ENCODE results near the gene PRR7.

PRR7 gene

GRCh38 chr5:177425196-177425800 is 21.3 kb upstream of the PRR7 start:
- no peak for DNase-seq (ENCODE audit: low spot score)

- peak; percentile 98 for DNase-seq (ENCODE audit: low spot score)
Observed at GRCh38 chr5:177425801-177426565, 20.6 kb upstream of the PRR7 start.

DNA sequence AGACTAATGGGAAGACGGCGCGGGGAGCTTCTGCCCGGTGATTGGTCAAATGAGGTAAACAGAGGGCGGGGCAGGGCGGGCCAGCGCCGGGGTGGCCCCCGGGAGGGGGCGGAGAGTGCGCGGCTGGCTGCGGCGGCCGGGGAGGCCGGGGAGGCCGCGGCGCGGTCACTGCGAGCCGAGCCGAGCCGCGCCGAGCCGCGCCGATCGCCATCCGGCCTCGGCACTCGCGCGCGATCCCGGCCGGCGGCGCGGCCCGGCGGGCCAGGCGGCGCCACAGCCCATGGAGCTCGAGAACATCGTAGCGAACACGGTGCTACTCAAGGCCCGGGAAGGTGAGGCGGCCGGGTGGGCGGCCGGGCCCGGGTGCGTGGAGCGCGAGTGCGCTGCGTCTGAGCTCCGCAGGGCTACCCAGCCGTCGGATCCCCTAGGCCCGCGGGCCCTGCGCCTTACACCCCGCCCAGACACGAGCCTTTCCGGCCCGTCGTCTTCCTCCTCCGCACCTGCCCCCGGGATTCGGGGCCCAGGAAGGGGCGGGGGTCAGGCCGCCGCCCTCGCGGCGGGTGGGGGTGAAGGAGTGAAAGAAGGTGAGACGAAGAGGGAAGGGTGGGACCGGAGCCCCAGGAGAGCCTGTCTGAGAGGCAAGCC is 19.9 kb upstream of the PRR7 start, which contains the start of gene GRK6:
GRK6 (plus strand) TSS at position 111 of the 645 bp plus-strand sequence; CDS start at position 281, 170 bp downstream.
- peak; percentile 98 for DNase-seq (ENCODE audit: low spot score)

DNA sequence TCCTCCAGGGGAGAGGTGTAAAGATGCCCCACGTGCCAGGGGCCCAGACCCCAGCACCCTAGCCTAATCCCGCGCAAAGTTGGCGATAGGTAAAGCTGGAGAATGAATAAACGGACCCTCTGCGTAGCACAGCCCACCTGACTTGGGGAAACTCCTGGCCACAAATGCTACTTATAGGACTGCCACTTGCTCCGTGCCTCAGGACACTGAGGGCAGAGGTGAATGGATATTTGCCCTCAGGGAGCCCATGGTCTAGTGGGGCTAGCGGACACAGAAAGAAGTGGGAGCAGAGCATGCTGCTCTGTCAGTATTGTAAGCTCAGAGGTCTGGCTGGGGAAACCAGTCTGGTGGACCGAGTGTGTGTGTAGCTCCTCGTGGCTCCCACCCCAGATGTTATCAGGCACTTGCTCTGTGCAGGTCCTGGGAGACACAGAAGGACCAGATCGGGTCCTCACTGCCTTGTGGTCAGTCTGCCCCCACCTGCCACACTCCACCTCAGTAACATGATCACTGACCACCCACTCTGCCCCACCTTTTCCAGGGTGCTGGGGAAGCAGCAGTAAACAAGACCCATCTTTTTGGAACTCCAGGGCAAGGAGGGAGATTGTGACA is 19.3 kb upstream of the PRR7 start:
- DNase-seq (ENCODE audit: low spot score): peak; percentile 48

DNA sequence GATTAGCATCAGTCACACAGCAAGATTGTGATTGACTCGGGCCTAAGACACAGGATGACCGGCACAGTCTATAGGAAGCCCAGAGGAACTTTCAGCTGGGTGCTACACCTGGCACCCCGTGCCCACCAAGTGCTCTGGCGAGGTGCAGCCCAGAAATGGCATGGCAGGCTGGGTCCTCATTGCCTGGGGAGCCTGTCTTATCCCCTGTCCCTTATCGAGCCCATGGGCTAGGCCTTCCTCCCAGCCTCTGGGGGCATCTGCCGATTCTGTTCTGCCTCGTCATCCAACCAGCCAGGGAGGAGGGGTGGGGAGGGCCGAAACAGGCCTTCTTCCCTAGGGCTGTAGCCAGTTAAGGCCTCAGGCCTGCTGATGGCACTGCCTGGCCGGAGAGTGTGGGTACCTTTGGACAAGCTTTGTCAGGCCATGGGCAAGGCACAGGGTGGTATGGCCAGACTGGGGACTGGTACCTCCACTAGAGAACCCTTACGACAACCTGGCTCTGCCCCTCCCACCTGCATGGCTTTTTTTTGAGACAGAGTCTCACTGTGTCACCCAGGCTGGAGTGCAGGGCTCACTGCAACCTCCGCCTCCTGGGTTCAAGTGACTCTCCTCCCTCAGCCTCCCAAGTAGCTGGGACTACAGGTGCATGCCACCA is 18.6 kb upstream of the PRR7 start:
- DNase-seq (ENCODE audit: low spot score): no peak

DNA sequence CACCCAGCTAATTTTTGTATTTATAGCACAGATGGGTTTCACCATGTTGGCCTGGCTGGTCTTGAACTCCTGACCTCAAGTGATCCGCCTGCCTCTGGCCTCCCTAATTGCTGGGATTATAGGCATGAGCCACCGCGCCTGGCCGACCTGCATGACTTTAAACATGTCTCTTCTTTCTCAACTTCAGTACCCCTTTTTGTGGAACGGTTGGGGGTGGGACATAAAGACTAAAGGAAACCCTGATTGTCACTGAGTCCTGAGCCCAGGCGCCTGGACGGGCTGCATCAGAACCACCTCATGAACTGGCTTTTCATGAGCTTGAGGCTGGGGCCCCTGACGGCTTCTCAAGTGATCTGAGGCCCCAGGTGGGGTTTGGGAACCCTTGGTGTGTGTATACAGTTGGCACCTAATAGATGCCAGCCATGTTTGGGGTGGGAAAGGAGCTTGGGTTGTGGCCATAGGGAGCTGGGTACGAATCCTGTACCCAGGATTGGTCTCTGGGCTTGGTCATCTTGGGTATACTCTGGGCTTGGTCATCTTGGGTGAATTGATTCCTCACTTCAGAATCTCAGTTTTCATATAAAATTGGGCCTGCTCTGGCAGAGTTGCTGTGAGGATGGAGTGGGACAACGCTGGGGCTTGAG is 17.9 kb upstream of the PRR7 start:
- DNase-seq (ENCODE audit: low spot score): no peak

- no peak for DNase-seq (ENCODE audit: low spot score)
Observed at GRCh38 chr5:177429248-177430040, 17.2 kb upstream of the PRR7 start.

DNA sequence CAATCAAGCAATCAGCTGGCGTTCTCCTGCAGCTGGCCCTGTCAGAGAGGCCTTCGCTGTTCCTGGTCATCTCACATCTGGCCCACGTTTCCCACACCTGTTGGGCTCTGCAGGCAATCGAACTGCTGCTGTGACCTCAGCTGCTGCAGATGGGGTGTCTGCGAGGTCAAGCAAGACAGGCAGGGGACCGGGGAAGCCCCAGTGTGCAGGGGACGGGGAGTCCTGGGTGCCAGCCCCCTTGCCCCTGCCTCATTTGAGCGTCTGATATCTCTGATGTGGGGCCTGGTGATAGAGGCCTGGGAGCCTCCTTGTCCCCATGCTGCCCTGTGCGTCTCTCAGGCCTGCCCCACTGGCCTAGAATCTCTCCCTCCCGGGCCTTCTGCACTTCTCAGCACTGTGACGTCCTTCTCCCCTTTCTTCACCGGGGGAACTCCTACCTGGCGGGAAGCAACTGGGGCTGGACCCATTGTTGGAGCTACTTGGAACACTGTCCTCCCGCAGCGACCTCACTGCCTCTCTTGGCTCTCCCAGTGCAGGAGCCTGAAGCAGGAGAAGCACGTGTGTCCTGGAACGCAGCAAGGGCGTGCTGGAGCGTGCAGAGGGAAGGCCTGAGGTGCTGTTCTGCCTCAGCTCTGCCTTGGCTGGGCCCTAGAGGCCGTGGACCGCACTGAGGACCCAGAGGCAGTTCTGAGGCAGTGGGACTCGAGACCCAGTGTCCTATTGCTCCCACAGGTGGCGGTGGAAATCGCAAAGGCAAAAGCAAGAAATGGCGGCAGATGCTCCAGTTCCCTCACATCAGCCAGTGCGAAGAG is 16.3 kb upstream of the PRR7 start:
- no peak for DNase-seq (ENCODE audit: low spot score)

DNA sequence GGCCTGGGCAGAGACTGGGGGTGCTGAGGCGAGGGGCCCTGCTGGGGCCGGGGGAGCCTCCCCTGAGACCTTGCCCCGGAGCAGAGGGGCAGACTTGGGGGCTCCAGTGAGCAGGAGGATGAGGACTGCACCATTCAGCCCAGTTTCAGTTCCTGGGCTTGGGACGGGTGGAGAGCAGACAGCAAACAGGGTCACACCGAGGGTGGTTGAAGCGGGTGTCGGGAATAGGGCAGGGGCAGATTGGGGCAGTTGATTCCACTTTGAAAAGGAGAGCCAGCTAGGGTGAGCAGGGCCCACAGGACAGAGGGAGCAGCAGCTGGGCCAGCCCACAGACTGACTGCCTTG is 15.7 kb upstream of the PRR7 start:
- DNase-seq (ENCODE audit: low spot score): no peak

GRCh38 chr5:177431317-177432142 is 15.1 kb upstream of the PRR7 start:
- DNase-seq (ENCODE audit: low spot score): no peak

DNA sequence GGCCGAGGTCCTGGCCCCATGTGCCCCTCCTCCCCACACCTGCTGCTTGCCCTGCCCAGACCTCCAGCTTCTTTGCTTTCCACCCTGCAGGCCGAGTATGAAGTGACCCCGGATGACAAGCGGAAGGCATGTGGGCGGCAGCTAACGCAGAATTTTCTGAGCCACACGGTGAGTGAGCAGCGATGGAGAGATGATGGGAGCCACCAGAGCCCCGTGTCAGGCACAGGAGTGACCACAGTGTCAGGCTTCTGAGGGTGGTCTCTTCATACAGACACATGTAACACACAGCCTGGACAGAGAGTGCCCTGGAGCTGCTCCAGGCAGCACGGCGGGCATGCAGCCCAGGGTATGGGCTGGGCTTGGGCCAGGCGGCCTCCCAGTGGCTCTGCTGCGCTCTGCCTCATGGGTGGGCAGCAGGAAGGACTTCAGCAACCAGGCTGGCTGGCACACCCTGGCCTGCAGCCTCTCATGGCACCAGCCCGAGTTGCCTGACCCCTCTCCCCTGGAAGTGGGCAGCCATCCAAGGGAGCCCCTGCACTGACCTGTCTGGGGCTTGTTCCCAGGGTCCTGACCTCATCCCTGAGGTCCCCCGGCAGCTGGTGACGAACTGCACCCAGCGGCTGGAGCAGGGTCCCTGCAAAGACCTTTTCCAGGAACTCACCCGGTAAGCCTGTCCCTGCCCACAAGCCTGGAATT is 14.3 kb upstream of the PRR7 start:
- no peak for DNase-seq (ENCODE audit: low spot score)

DNA sequence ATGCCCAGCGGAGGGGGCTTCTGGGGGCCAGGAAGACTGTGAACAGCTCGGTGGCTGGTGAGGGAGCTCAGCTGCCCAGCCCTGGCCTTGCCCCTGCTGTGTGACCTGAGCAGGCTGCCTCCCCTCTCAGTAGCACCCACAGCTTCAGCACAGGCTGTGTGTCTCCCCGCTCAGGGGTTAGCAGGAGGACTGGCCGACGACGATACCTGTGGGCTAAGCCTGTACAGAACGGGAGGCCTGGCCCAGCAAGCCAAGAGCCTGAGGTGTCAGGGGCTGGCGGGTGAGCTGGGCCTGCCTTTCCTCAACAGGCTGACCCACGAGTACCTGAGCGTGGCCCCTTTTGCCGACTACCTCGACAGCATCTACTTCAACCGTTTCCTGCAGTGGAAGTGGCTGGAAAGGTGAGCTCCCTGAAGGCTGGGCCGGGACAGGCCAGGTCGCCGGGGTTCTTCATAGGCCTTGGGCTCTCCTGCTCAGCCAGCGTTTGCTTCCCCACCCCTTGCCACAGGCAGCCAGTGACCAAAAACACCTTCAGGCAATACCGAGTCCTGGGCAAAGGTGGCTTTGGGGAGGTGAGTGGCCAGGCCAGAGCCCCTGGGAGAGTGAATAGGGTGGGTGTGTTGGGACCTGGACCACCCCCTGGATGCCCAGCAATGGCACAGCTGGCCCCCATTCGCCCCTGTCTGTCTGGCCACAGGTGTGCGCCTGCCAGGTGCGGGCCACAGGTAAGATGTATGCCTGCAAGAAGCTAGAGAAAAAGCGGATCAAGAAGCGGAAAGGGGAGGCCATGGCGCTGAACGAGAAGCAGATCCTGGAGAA is 13.6 kb upstream of the PRR7 start:
- no peak for DNase-seq (ENCODE audit: low spot score)

DNA sequence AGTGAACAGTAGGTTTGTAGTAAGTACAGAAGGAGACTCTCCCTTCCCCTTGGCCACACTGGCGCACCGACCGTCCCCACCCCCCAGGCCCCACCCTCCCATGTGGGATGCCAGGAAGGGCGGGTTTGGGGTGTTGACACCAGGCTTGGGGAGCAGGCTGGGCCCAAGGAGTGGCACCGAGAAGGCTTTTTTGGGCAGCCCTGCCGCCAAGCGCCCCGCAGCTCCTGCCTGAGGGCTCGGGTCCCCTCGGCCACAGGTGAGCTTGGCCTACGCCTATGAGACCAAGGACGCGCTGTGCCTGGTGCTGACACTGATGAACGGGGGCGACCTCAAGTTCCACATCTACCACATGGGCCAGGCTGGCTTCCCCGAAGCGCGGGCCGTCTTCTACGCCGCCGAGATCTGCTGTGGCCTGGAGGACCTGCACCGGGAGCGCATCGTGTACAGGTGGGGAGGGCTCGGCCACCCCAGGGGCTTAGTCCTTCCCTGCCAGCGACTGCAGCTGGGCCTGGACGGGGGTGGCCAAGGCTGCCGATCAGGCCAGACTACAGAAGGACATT is 12.9 kb upstream of the PRR7 start:
- DNase-seq (ENCODE audit: low spot score): no peak

DNA sequence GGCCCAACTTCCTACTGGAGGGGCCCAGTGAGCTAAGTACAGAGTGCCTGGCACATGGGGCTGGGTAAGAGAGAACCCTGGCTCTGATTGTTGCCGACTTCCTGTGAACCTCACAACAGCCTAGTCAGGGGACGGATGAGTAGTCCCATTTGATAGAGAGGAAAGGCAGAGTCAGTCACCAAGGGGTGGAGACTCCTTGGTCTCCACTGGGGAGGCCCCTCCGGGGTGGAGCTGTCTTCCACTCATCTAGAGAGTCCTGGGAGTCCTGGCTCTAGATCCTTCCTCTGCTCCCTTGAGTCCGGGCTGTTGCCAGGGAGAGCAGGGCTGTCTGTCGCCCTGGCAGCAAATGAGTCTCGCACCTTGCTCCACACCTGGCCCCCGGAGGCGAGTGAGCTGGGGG is 12.2 kb upstream of the PRR7 start:
- DNase-seq (ENCODE audit: low spot score): no peak

DNA sequence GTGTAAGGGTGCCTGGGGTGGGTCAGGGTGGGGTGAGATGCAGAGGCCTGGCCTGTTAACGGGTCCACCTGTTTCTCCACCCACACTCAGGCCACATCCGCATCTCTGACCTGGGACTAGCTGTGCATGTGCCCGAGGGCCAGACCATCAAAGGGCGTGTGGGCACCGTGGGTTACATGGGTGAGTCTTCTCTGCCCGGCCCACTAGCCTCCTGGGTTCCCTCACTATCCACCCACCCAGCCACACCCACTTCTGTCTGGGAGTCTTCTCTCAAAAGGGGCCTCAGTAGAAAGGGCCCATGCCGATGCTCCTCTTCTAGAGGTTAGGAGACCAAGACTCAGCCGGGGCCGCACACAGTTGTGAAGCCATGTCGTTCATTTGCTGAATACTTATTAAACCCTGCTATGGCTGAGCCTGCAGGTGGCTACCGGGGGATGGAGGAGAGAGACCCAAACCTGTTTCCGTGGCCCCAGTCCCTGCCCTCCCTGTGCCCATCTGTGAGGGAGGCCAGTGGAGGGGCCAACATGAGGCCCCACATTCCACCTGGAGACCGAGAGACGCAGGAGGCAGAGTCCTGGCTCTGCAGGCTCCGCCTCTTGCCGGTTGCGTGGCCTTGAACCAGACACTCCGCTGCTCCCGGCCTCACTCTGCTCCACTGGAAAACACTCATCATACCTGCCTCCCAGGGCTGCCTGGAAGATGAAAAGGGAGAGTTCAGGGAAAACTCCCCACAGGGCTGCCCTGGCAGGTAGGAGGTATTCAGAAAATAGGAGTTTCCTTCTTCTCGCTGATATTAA is 11.5 kb upstream of the PRR7 start:
- DNase-seq (ENCODE audit: low spot score): no peak

DNA sequence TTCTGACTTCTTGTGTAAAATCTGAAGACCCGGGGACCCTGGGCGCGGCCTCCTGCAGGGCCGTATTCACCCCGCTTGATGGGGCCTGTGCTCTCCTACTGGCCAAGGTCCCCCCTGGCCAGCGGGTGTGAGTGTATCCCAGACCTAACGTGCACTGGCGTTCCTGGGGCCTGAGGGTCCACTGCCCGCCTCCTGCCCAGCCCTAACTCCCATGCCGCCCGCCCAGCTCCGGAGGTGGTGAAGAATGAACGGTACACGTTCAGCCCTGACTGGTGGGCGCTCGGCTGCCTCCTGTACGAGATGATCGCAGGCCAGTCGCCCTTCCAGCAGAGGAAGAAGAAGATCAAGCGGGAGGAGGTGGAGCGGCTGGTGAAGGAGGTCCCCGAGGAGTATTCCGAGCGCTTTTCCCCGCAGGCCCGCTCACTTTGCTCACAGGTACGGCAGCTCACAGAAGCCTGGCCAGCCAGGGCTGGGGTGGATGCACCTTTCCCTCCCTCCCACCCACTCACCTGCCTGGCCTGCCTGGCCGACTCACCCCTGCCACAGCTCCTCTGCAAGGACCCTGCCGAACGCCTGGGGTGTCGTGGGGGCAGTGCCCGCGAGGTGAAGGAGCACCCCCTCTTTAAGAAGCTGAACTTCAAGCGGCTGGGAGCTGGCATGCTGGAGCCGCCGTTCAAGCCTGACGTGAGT is 10.6 kb upstream of the PRR7 start:
- DNase-seq (ENCODE audit: low spot score): no peak
